HG03469 (cell line): Measurements from ENCODE around the gene NUP160.
A peak's percentile ranks its signal among the peaks of the same experiment; 100 is the strongest.
"Not testable (repeated sequence)": the region's sequence is repeated elsewhere in the genome, so short reads cannot be mapped to it uniquely, and the experiment has no call there.

ENCODE experiments used
- ATAC-seq: cut with Tn5 transposase; IDR thresholded peaks from one replicate; pipeline ENCODE4 v1.9.1; 2021; ENCODE audit warnings: mild to moderate bottlenecking, moderate library complexity, moderate number of reproducible peaks; ENCODE audit not compliant: unreplicated experiment

Gene NUP160

DNA sequence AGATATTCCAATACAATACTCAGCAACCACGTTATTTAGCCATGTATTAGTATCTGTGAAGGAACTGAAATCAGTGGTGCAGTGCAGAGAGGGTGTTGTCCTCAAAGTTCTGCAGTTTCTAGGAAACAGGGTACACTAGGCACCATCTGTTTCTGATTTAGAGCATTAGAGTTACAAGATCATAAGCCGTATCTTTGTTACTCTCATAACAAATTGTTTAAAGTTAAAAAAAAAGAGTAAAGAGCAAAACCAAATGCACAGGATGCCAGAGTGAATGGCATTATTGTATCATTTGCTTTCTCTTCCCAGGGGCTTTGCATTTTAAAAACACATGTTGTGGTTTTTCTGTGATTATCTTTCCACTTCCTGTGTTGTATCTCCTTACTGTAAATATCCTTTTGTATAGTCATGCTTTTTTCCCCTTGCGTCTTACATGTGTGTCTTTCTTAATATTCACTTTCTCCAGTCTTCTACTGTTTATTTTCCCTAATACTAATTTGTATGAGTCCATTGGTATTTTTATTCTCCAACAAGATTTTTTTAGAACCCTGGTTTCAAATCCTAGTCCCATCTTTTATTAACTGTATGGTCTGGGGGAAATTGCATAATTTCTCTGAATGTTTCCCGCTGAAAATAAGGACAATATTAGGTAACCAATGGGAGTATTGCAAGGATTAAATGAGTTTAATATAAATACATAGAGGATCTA is 15.2 kb upstream of the NUP160 start:
- peak; percentile 55 for ATAC-seq

- no peak for ATAC-seq
Measured at GRCh38 chr11:47861728-47862127, 13.6 kb upstream of the NUP160 start.

GRCh38 chr11:47860536-47860935 is 12.4 kb upstream of the NUP160 start:
- ATAC-seq, result no peak

DNA sequence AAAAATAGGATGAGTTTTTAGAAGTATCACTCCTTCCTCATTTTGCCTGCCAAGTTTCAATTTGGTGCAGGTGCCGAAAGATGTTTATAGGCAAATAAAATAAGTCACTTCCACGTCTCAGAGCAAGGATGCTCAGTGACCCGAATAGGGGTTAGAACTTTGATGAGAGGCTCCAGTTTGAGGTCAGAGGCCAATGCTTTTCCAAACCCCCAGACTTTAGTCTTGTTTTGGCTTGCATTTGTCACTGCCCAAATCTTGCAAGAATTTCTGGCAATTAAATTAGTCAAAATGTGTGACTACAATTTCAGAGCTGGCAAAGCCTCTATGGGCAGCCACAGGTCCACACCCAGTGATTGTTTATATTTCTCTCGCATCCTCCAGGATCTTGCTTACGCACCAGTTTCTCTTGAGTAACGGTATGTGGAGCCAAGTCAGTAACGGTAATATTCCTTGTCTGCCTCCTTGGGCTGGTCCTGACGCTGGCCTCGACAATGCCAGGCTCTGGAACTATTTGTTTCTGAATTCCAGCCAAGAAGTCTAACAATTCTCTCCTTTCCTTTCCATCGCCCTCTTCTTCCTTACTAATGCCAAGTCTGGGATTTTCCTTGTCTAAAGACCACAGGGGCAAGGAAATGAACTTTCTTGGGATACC is 9.9 kb upstream of the NUP160 start:
- ATAC-seq, result no peak

GRCh38 chr11:47857485-47857884 is 9.3 kb upstream of the NUP160 start:
- ATAC-seq, result no peak

DNA sequence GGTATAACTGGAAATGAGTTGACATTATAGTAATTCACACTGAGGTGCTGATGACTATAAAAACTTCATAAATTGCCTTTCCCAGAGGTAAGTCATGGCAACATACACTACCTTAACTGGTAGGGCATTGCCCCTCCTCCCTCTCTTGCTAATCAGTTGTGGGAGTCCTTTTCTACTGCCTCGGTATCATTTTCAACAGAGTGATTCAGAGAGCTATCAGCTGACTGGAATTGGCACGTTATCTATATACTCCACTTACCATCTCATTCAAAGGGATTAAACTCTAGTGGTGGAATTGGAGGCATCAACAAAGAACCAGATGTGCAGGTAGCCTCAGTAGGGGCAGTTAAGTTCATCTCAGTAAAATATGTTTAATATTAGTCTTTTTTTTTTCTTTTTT is 8.0 kb upstream of the NUP160 start:
- no peak for ATAC-seq

GRCh38 chr11:47854667-47855066 is 6.5 kb upstream of the NUP160 start:
- peak; percentile 51 for ATAC-seq

DNA sequence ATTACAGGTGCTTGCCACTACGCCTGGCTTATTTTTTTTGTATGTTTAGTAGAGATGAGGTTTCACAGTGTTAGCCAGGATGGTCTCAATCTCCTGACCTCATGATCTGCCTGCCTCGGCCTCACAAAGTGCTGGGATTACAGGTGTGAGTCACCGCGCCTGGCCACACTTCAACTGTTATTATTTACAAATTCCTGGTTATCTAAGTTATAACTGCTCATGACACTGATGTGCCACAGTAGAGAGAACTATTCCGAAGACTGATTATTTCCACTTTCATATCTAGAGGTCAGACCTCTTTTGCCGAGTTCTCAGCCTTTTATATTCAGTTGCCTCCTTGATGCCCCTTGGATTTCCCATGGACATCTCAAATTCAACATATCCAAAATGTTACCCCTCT is 3.9 kb upstream of the NUP160 start:
- no peak for ATAC-seq

- peak; percentile 33 for ATAC-seq
Measured at GRCh38 chr11:47850337-47850736, 2.2 kb upstream of the NUP160 start.

DNA sequence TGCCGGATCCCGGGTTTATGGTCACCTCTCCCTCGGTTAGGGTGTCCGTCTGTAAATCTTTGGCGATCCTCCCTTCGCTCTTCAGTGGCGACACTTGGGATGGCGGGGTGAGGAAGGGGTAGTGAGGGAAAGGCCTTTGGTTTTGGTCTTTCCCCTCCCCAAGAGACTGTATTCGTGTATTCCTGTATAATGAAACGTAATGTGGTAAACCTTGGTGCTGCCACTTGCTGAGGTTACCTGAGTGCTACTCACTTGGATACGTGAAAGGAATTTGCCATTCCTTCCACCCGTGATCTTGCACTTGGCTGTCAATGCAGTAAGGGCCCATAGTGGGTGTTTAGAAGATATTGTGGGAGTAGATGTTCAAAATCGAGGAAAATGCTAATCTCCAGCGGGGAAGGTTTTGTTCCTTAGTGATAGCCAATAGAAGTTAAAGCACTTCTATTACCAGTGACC is 578 bp upstream of the NUP160 start:
- no peak for ATAC-seq

GRCh38 chr11:47847537-47847891 is 636 bp downstream of the NUP160 start:
- no peak for ATAC-seq

DNA sequence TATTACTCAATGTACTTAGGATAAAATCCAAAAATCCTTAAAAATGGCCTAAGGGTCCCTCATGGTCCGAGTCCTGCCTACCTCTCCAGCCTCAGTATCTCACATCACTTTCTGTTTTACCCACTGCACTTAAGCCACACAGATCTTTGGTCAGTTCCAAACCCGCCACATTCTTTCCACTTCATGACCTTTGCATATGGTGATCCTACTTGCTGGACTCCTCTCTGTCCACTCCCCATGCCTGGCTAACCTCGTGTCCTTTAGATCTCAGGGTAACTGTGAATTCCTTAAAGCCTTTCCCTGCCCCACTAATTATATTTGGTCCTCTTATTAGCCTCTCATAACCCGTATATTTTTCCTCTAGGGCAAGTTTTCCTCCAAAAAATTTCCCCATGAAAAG is 1.2 kb downstream of the NUP160 start:
- no peak for ATAC-seq

GRCh38 chr11:47843361-47844055 is 4.6 kb downstream of the NUP160 start:
- ATAC-seq, result no peak

- no peak for ATAC-seq
Measured at GRCh38 chr11:47842749-47843148, 5.4 kb downstream of the NUP160 start.

- ATAC-seq, result no peak
Measured at GRCh38 chr11:47837929-47838328, 10.2 kb downstream of the NUP160 start.

DNA sequence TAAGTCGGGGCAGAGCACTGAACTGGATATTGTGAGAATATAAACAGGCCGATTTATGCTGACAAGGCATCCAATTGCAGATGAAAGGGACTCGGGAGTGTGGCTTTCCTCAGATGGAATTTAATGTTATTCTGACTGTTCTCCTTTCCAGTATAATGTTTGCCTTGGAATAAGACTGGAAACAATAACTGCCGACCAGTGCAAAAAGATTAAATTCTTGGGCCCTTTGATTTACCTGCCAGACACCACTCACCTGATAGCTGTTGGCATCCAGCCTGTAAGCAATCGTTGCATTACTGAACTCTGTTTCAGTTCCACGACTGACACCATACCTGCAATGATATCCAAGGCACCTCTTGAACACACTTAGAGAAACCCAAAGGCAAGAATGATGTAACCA is 10.9 kb downstream of the NUP160 start:
- ATAC-seq, result no peak

GRCh38 chr11:47830013-47830412 is 18.1 kb downstream of the NUP160 start:
- not testable (repeated sequence) for ATAC-seq

DNA sequence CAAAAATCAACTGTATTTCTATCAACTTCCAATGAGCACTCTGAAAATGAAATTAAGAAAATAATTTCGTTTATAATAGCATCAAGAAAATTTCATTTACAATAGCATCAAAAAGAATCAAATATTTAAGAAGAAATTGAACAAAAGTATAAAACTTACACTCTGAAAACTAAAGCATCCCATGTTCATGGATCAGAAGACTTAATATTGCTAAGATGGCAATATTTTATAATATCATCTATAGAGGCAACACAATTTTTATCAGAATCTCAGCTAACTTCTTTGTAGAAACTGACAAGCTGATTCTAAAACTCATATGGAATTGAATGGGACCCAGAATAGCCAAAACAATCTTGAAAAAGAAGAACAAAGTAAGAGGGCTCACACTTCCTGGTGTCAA is 19.9 kb downstream of the NUP160 start:
- no peak for ATAC-seq

DNA sequence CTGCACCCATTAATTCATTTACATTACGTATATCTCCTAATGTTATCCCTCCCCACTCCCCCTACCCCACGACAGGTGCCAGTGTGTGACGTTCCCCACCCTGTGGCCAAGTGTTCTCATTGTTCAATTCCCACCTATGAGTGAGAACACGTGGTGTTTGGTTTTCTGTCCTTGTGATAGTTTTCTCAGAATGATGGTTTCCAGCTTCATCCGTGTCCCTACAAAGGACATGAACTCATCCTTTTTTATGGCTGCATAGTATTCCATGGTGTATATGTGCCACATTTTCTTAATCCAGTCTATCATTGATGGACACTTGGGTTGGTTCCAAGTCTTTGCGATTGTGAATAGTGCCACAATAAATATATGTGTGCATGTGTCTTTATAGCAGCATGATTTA is 25.5 kb downstream of the NUP160 start:
- not testable (repeated sequence) for ATAC-seq

- ATAC-seq, result no peak
Measured at GRCh38 chr11:47819743-47820142, 28.4 kb downstream of the NUP160 start.

GRCh38 chr11:47800759-47801158 is 47.4 kb downstream of the NUP160 start:
- ATAC-seq, result no peak

DNA sequence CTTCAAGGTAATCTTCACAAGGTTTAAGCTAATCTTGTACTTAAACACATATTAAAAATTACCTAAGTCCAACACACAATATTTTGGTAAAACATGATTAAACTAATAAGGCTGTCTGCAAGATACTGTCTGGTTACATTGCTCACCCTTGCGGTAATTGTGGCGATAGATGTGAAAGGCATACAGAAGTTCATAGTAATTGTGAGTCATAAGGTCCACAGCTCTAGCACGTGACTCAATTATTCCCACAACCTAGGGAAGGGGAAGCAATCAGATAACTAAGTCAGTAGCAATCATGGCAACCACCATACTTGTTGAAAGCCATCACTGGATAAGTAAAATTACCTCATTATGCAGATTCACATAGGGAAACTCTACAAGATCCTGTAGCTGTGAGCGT is 50.5 kb downstream of the NUP160 start:
- no peak for ATAC-seq
